HG02938 (cell line): Measurements from ENCODE around the gene NCBP3.
"Not testable (repeated sequence)": the region's sequence is repeated elsewhere in the genome, so short reads cannot be mapped to it uniquely, and the experiment has no call there.

ENCODE experiments used
- ATAC-seq: cut with Tn5 transposase; IDR thresholded peaks from one replicate; pipeline ENCODE4 v1.9.1; 2021; ENCODE audit warnings: mild to moderate bottlenecking, moderate library complexity; ENCODE audit not compliant: unreplicated experiment

The NCBP3 gene

DNA sequence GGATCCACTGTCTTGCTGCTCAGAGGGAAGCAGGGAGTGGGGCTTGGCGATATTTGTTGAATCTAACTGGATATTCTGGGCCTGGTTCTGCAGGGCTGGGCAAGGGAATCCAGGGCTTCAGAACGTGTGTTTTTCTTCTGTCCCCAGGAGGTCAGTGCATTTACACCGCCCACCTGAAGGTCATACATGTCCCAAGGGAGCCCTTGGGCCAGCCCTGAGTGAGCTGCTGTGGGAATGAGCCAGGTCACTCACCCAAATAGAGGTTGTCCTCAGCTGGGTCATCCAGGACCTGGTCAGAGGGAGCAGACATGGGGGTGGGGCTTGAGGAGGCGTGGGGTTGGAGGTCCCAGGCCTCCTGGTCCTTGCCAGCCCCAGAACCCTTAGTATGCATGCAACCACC, 36.2 kb upstream of the NCBP3 start:
- ATAC-seq, result no peak

DNA sequence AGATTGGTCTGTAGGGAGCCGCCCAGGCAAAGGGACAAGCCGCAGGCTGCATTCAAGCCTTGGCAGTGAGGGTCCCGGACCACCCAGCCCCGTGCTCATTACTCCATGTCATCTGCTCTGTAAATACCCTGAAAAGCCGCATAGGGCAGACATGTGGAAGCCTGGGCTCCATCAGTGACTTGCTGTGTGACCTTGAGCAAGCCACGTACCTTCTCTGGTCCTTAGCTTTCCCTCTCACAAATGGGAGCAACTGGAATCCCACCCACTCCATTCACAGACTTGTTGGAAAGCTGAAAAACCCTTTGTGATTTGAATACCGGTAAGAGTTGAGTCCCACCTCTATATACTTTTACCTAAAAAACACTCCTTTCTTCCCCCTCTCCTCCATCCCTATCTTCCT, 34.9 kb upstream of the NCBP3 start:
- ATAC-seq, result no peak

DNA sequence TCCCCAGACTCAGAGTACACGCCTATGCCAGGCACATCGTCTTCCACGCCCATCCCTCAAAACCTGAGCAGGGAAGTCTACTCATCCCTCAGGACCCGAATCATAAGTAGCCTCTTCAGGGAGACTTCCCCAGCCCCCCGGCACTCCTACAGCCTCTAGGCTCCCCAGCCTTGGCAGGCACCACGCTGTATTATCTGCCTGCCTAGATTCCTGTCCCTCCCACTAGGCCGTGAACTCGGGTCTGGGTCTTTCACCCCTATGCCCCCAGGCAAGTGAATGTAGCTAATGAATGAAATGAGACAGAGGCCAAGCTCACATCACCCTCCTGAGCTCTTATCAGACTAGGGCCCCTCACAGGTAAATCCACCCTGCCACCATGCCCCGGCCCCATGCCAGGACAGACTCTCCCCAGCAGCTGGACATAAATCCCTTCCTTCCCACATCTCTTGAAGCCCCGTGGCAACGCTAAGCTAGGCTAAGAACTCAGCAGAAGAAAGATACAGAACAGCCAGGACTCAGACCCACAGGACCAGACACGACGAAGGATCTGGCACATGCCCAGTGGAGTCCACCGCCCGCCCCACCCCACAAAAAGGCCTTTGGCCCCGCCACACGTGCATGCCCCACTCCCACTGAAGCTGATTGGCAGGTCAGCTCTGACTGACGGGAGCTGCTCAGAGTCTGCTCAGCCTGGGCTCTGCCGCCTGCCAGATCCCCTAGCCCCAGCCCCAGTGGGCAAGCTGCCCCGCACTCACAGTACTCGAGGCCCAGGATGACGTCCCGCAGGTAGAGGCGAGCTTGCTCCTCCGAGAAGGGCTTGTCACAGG, 33.8 kb upstream of the NCBP3 start:
- no peak for ATAC-seq

DNA sequence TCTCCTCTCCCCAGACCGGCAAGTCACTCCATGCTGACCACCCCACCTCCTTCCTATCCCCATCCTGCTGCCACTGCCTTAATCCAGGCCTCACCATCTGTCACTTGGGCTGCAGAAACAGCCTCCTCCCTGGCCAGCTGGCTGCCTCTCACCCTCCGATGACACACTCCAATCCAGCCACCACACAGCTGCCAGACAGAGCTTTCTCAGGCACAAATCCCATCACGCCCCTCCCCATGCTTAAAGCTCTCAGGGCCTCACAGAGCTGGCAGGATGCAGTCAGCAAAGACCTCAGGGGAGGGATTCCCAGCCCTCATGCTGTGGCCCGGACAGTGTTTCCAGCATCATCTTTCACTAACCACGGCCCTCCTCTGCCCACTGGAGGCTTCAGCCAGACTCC, 33.1 kb upstream of the NCBP3 start:
- no peak for ATAC-seq

DNA sequence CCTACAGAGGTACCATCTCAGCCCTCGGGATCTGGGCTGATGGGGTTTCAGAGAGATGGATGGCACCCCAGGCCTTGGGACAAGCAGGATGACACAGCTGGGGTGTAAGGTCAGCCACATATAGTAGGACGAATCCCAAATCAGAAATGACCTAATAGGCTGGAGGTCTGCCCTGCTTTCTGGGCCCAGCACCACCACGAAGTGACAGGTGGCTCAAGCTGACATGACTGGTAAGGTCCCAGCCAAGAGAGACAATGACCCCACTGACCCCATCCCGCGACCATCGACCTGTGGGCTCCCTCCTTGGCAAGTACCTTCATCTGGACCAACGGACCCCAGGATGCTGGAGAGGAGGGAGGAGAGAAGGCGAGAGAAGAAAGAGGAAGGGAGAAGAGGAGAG, 31.2 kb upstream of the NCBP3 start:
- ATAC-seq, result no peak

DNA sequence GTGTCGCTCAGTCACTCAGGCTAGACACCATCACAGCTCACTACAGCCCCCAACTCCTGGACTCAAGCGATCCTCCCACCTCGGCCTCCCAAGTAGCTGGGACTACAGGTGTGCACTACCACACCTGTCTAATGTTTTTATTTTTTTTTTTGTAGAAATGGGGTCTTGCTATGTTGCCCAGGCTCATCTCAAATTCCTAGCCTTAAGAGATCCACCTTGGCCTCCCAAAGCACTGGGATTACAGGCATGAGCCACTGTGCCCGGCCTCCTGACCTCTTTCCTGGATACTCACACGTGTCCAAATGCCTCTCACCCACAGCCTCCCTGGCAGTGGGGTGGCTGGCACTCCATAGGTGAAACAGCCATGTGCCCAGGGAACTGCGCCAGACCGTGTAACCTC, 29.3 kb upstream of the NCBP3 start:
- no peak for ATAC-seq

DNA sequence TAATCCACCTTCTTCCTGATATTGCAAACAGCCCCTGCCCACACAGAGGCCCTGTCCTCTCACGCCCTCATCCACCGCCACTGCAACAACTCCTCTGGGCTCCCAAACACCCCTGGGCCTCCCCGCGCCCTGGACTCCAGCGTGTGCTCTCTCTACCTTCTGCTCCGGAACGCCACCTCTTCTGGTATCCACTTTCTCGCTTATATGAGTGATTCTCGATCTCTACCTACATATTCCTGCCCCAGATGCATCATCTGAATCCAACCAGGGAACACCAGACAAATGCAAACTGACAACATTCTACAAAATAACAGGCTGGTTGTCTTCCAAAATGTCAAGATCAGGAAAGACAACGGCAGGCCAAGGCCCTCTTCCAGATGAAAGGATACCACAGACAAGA, 27.8 kb upstream of the NCBP3 start:
- no peak for ATAC-seq

DNA sequence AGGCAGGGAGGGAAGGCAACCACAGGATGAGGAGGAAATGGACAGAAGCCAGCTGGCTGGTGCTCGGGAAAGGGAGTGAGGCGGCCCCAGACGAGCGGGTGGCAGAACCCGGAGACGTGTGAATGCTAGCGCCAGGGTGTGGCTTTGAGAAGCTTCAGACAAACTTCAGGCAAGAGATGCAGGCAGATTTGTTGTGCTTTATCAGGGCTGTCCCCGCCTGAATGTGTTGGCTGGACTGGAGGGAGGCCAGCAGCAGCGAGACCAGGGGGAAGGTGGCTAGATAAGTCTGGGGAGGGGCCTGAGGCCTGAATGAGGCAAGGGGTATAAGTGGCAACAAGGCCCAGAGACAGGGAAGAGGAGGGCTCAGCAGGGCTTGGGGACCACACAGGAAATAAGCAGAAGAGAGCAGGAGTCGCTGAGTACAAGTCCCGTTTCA, 24.8 kb upstream of the NCBP3 start:
- no peak for ATAC-seq

DNA sequence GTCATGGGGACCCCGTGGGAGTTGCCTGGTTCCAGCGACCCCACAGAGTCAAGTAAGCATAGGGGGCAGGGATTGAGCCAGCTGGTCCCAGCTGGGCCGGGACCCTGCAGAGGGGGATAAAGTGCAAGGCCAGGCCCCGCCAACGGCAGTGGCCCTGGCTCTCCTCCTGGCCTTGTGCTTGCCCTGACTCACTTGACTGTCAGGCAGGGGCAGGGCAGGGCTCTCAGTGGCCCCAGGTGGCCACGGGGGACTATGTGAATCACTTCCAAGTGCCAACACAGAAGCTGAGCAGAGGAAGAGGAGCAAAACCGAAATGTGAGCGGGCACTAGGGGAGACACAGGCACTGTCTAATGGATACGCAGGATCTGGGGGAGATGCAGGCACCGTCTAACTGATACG, 21.6 kb upstream of the NCBP3 start:
- ATAC-seq, result no peak

DNA sequence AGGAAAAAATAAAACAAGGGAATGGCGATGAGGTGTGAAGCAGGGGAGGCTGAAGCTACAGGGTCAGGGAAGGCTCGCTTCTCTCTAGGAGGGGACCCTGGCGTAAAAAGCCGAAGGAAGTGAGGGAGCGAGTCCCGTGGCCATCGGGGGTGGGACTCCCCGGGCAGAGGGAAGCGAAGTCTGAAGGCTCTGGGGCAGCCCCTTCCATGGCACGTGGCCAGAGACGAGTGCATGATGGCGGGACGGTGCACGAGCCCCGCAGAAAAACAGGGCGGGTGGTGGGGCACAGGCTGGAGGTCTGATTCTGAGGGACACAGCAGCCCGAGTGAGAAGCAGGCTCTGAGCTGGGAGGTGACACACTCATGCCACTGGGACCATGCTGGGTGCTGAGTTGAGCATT, 21.1 kb upstream of the NCBP3 start:
- ATAC-seq, result no peak

DNA sequence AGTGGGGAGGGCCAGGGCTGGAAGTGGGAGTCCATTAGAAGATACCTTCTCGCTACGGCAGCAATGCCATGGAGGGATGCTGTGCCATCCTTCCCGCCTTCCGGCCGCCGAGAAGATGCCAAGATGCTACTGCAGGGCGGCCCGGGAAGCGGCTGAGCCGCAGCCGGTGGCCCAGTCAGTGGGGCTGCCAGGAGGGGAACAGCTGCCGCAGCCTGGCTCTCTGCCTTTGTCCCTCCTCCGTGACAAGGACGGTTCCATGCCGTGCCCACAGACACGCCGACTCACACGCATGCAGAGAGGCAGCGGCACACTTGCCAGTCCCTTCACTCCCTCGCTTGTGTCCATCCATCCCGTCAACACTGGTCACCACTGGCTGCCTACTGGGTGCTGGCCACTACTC, 20.2 kb upstream of the NCBP3 start:
- no peak for ATAC-seq

DNA sequence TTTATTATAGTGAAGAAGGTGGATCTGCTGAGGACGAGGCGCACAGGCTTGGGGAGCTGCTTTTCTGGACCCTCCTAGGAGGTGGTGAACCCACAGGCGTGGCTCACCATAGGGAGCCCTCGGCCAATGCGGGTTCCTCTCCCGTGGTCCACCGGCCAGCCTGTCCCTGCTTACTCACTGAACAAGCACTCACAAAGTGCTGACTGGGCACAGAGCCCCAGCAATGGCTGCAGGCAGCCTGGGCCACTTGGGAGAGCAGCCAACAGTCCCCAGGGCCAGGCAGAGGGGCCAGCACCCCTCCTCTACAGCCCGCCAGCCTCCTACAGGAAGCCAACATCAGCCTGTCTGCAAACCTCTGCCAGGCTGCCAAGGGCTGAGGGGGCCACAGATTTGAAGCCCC, 19.1 kb upstream of the NCBP3 start:
- no peak for ATAC-seq

DNA sequence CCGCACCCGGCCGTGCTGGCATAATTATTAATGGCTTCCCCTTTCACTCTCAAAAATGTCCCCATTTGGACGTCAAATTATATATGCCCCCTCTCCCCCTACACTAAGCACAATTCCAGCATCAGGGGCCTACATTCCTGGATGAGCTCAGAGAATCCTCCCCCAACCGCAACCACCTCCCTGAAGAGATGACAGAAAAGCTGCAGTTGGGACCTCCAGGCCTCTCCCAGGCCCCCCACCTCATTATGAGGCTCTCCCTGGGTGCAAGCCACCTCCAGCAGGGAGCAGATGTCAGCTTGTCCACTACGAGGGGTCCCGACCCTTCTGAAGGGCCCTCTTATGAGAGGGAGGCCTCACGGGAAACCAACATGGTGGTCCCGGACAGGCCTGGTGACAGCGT, 18.5 kb upstream of the NCBP3 start:
- no peak for ATAC-seq

DNA sequence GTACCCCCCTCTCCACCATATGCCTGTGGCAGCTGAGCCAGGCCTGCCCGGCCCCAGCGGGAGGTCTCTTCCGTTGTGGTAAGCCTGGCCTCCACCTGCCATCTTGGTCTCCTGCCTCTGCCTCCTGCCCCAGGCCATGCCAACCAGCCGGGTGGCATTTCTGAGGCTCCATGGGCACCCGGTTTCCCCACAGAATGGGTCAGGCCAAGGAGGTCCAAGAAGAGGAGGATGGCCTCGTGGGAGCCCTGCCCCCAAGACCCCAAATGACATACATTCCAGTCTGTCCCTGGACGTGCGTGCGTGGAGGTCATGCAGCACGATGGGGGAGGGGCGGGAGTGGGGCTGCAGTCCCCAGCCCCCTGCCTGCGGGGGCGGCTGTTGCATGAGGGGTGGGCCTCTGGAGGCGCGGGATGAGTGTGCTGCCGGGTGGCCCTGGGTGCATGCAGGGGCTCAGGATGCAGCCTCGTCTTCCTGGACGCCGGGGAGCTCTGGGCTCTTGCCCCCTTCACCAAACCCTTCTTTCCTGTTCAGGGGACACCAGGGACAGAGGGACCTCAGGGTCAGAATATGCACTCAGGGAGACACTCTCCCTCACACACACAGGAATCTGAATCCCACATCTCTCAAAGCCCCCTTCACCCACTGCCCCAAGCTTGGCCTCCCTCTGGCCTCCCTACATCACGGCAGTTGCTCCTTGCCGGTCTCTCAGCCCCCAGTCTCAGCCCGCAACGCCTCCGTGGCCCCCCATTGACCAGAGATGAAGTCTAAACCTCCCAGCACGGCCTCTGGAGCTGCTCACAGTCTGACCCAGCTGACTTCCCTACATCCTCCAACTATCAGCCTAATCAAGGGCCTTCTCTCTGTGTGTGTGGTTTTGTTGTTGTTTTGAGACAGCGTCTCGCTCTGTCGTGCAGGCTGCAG, 16.0 kb upstream of the NCBP3 start:
- ATAC-seq, result no peak

DNA sequence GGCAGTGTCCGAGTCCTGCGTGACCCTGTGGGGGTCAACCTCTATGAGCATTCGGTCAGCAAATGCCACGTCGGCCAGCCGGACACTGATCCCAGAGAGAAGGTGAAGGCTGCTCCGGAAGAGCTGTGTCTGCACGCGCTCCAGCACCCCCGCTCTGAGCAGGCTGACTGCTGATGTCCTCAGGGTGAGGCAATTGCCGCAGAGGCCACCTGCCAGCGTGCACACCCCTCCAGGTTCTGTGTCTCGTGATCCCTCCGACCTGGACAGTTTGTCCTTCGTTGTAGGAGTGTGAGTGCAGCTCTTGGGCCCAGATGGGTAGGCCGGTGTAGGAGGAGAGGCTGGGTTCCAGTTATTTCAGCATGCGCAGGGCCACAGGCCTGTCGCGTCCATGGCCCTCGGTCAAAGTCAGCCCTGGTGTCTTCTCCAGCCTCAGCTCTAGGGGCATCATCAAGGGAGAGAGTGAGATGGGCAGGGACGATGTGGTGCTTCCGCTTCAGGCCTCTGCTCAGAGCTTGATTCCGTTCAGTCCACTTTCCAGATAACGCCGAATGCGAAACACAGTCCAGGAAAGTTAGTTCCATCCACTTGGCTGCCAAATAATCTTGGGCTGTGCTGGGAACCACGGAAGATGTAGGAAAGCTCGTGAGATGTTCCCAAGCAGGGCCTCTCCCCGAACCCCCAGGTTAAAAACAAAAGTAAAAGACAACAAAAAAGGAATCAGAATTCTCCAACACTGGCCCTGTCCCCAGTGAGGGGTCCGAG, 15.1 kb upstream of the NCBP3 start:
- no peak for ATAC-seq

DNA sequence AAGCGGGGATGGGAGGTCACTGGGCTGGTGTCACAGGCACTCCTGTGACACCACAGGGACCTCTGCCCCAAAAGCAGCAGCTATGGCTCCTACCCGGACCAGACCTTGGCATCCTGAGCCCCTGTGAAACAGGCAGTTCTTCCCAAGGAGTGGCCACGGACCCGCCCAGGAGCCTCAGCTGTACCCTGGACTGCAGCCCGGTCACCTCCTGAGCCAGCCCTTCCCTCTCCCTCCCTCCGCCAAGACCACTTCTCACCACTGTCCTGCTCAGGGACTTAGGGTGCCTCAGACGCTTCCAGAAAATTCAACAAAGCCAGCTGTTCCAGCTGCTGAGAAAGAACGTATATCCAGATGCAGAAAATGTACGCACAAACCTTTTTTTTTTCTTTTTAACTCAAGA, 13.9 kb upstream of the NCBP3 start:
- no peak for ATAC-seq

DNA sequence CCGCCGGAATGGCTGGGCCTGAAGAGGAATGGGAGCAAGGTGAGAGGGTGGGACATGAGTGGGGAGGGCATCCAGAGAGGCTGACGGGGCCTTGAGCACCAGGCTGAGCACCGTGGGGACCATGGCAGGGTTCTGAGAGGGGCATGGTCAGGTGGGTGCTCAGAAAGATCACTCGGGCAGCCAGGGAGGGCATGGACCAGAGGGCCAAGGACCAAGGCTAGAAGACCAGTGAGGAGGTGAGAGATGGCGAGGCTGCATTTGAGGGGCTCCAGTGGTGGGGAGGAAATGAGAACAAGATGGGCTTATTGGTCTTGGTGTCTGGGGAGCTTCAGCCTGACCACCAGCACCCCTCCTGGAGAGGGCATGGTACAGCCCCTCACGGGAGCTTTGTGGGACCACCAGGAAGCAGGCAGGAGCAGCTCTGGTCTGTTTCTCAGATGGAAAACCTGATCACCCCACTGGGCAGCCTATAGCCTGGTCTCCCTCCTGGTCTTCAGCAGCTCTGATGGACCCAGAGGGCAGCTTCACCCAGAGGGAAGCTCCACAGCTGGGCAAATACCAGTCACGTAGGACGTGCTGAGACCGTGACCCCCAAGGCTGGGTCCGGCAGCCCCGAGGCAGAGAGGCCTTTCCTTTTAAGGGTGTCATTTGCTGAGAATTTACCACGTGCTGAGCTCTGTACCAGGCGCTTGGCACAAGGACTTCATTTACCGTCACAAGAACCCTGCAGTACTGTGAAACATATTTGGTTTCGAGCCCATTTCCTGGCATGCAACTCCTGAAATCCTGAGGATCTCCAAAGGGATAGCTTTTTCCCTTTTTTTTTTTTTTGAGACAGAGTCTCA, 11.4 kb upstream of the NCBP3 start:
- no peak for ATAC-seq

DNA sequence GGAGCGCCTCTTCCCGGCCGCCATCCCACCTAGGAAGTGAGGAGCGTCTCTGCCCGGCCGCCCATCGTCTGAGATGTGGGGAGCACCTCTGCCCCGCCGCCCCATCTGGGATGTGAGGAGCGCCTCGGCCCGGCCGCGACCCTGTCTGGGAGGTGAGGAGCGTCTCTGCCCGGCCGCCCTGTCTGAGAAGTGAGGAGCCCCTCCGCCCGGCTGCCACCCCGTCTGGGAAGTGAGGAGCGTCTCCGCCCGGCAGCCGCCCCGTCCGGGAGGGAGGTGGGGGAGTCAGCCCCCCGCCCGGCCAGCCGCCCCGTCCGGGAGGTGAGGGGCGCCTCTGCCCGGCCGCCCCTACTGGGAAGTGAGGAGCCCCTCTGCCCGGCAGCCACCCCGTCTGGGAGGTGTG, 8.2 kb upstream of the NCBP3 start:
- not testable (repeated sequence) for ATAC-seq

DNA sequence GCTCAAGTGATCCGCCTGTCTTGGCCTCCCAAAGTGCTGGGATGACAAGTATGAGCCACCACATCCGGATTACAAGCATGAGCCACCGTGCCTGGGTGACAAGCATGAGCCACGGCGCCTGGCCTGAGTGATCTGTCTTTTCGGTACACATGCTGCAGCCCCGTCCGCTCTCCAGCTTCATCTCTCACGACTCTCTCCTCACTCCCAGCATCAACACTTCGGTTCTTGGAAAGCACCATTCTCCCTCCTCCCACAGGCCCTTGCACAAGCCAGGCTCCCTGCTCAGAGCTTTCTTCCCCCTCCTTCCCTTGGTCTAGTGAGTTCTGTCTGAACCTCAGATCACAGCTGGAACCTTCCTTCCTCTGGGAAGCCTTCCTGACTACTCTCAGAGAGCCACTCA, 6.5 kb upstream of the NCBP3 start:
- ATAC-seq, result no peak

DNA sequence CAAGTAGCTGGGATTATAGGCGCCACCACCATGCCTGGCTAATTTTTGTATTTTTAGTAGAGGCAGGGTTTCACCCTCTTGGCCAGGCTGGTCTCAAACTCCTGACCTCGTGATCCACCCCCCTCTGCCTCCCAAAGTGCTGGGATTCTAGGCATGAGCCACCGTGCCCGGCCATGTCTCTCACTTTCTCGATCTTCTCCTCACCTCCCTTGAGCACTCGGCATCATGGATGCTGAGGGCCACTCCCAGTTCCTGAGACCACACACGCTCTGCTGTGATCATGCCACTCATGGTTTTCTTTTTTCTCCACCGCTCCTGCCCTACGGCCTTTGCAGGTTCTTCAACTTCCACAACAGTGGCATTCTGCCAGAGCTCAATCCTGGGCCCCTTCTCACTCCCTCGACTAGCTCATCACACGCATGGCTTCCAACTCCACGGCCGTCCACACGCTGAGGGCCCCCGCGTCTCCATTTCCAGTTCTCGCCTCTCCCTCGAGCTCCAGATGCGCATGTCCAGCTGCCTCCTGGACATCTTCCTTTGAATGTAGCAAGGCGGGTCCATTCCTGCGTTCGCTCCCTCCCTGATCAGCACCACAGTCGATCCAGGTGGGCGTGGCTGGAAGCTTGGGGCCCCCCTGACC, 5.5 kb upstream of the NCBP3 start:
- ATAC-seq, result no peak
